SK-N-SH (cell line): ENCODE results near the gene MX2. TPM values are rescaled to one million over a fixed set of nuclear protein-coding genes. Genes with fewer than 3 reads are reported as not detected.

Experiments
- CTCF ChIA-PET: fragments of 300-600, 350-600 bp; formaldehyde crosslinking; extraction: SDS; loops from one replicate; lab custom pipeline; 2021; lab: Yijun Ruan, JAX
- POLR2A ChIA-PET: fragments of 350-600 bp; sonication (Branson Sonifier 250); formaldehyde crosslinking; extraction: SDS; loops from one replicate; lab custom pipeline; 2020; ENCODE audit warnings: antibody characterized with exemption, inconsistent platforms; lab: Yijun Ruan, JAX
- DNase-seq: peaks from one replicate; pipeline ENCODE4 v3.0.0; 2012
- H2AFZ ChIP-seq: fragments of 200-600 bp; sonication (generic); 2 replicates; pipeline ENCODE4 v1.8.1; 2016; ENCODE audit warnings: antibody characterized with exemption, mild to moderate bottlenecking, low read depth
- H3F3A ChIP-seq: fragments of 200-600 bp; sonication (generic); replicated peaks from 2 replicates; pipeline ENCODE3; 2016; ENCODE audit warnings: antibody characterized with exemption, mild to moderate bottlenecking; ENCODE audit not compliant: insufficient read depth
- H3K27ac ChIP-seq, 2 experiments: fragments of 200-500 bp in 1 of 2; fragments of 200-600 bp in 1 of 2; sonication (Bioruptor generic) in 1 of 2; sonication (generic), shearing (Covaris generic) in 1 of 2; 2 replicates each; pipeline versions ENCODE4 v1.5.1 to v1.6.1; 2014 to 2016; ENCODE audit warnings: low read depth in 2 of 2, inconsistent platforms in 1 of 2, low read length in 1 of 2, mild to moderate bottlenecking in 1 of 2, mixed read lengths in 1 of 2
- H3K27me3 ChIP-seq: fragments of 200-600 bp; sonication (generic), shearing (Covaris generic); 2 replicates; pipeline ENCODE4 v1.6.1; 2016; ENCODE audit warnings: mixed run types; ENCODE audit not compliant: insufficient read depth
- H3K36me3 ChIP-seq, 2 experiments: fragments of 200-500 bp in 1 of 2; fragments of 200-600 bp in 1 of 2; sonication (Bioruptor generic) in 1 of 2; sonication (generic) in 1 of 2; replicated peaks in 1 of 2; 2 replicates each; pipeline versions ENCODE3 to v1.5.1; 2014 to 2016; ENCODE audit warnings: low read length in 1 of 2, mild to moderate bottlenecking in 1 of 2; ENCODE audit not compliant: insufficient read depth in 2 of 2, control insufficient read depth in 1 of 2
- H3K4me1 ChIP-seq, 2 experiments: fragments of 200-500 bp in 1 of 2; fragments of 200-600 bp in 1 of 2; sonication (Bioruptor generic) in 1 of 2; sonication (generic), shearing (Covaris generic) in 1 of 2; 2 replicates each; pipeline versions ENCODE4 v1.5.1 to v1.6.1; 2014 to 2016; ENCODE audit warnings: low read depth in 1 of 2, low read length in 1 of 2, mixed run types in 1 of 2; ENCODE audit not compliant: insufficient read depth in 2 of 2, control insufficient read depth in 1 of 2
- H3K4me2 ChIP-seq: fragments of 200-600 bp; sonication (generic), shearing (Covaris generic); 2 replicates; pipeline ENCODE4 v1.6.1; 2017; ENCODE audit warnings: mixed run types
- H3K4me3 ChIP-seq, 2 experiments: fragments of 200-500 bp in 1 of 2; fragments of 200-600 bp in 1 of 2; sonication (Bioruptor generic) in 1 of 2; sonication (generic), shearing (Covaris generic) in 1 of 2; 2 replicates each; pipeline versions ENCODE4 v1.5.1 to v1.8.1; 2014 to 2016; ENCODE audit warnings: low read depth in 2 of 2, inconsistent platforms in 1 of 2, low read length in 1 of 2, mild to moderate bottlenecking in 1 of 2, mixed read lengths in 1 of 2, moderate library complexity in 1 of 2
- H3K79me2 ChIP-seq: fragments of 200-600 bp; sonication (generic); 2 replicates; pipeline ENCODE4 v1.8.1; 2017; ENCODE audit warnings: mild to moderate bottlenecking; ENCODE audit not compliant: insufficient read depth
- H3K9ac ChIP-seq: fragments of 200-600 bp; sonication (generic); 2 replicates; pipeline ENCODE4 v1.6.1; 2017; ENCODE audit warnings: mixed run types
- H3K9me2 ChIP-seq: fragments of 200-600 bp; sonication (generic); 2 replicates; pipeline ENCODE4 v1.6.1; 2017; ENCODE audit warnings: mixed run types
- H3K9me3 ChIP-seq: fragments of 200-600 bp; sonication (generic); 2 replicates; pipeline ENCODE4 v1.6.1; 2017; ENCODE audit warnings: mixed run types, mild to moderate bottlenecking, moderate library complexity
- H4K20me1 ChIP-seq: fragments of 200-600 bp; sonication (generic); 2 replicates; pipeline ENCODE4 v1.6.1; 2017; ENCODE audit warnings: mild to moderate bottlenecking, mixed run types; ENCODE audit not compliant: insufficient read depth
- EP300 ChIP-seq, 2 experiments: IDR thresholded peaks; 2 replicates each; pipeline versions ENCODE4 v1.4.0 to v1.6.1; 2012; ENCODE audit warnings: borderline replicate concordance in 1 of 2, low read depth in 1 of 2, low read length in 1 of 2
- GABPA ChIP-seq: IDR thresholded peaks from 2 replicates; pipeline ENCODE4 v1.4.0; 2012; ENCODE audit warnings: low read depth, mild to moderate bottlenecking
- GATA2 ChIP-seq: sonication (generic); formaldehyde crosslinking; IDR thresholded peaks from 2 replicates; pipeline ENCODE4 v1.5.0; 2020; ENCODE audit warnings: mild to moderate bottlenecking, missing genetic modification reagents
- IRF3 ChIP-seq: fragments of 150-350 bp; IDR thresholded peaks from 2 replicates; pipeline ENCODE4 v1.6.1; 2016; ENCODE audit warnings: mild to moderate bottlenecking, low read depth, low read length
- JUND ChIP-seq: IDR thresholded peaks from 2 replicates; pipeline ENCODE4 v1.4.0; 2012
- MXI1 ChIP-seq: IDR thresholded peaks from 2 replicates; pipeline ENCODE4 v1.6.1; 2012; ENCODE audit warnings: mild to moderate bottlenecking, low read depth, low read length, improper control_type of control experiment
- NFIC ChIP-seq: IDR thresholded peaks from 2 replicates; pipeline ENCODE4 v1.4.0; 2012; ENCODE audit warnings: borderline replicate concordance
- PBX3 ChIP-seq: IDR thresholded peaks from 2 replicates; pipeline ENCODE4; 2012
- RAD21 ChIP-seq: IDR thresholded peaks from 2 replicates; pipeline ENCODE4 v1.6.1; 2012; ENCODE audit warnings: mild to moderate bottlenecking, low read length
- REST ChIP-seq: IDR thresholded peaks from 2 replicates; pipeline ENCODE4 v1.6.1; 2012; ENCODE audit warnings: mild to moderate bottlenecking, low read depth, low read length, moderate library complexity
- RFX5 ChIP-seq: IDR thresholded peaks from 2 replicates; pipeline ENCODE4 v1.6.1; 2012; ENCODE audit warnings: mild to moderate bottlenecking, improper control_type of control experiment, low read length
- RXRA ChIP-seq: IDR thresholded peaks from 2 replicates; pipeline ENCODE4 v1.4.0; 2012; ENCODE audit warnings: low read depth, mild to moderate bottlenecking, borderline replicate concordance
- SMC3 ChIP-seq: IDR thresholded peaks from 2 replicates; pipeline ENCODE4 v1.6.1; 2012; ENCODE audit warnings: low read depth, low read length, improper control_type of control experiment
- TCF12 ChIP-seq: IDR thresholded peaks from 2 replicates; pipeline ENCODE4 v1.4.0; 2012
- USF1 ChIP-seq: IDR thresholded peaks from 2 replicates; pipeline ENCODE4 v1.4.0; 2012; ENCODE audit warnings: low read depth, borderline replicate concordance
- YY1 ChIP-seq: IDR thresholded peaks from 2 replicates; pipeline ENCODE4 v1.4.0; 2012; ENCODE audit warnings: low read depth, mild to moderate bottlenecking
- ZBTB33 ChIP-seq: IDR thresholded peaks from 2 replicates; pipeline ENCODE4 v1.4.0; 2012; ENCODE audit warnings: low read depth, borderline replicate concordance
- WGBS: methylation state at CpG from one replicate; pipeline ENCODE4 v1.1.6; 2017; ENCODE audit warnings: low lambda C conversion rate; 5-methylcytosine and 5-hydroxymethylcytosine counted together
- polyA plus RNA-seq, 3 experiments: library from polyadenylated mRNA; depleted of rRNA; stranded (reverse); fragments of >200 nt; gene quantifications; 2 replicates each; pipeline ENCODE4 v1.2.3, GENCODE V29; 2012

MX2 gene
- polyA plus RNA-seq, 1 of the 3 experiments (the other 2 are of a cell fraction), result 0.08 TPM

GRCh38 chr21:41406340-41406739 is 44.5 kb downstream of the MX2 start:
- no peak overlapping the region for H3K9ac ChIP-seq
- H3K27me3 ChIP-seq, result peaks cover 6% of the 10 kb centered on the region; the same call in 1 of the 2 replicates
- no peaks in the 10 kb centered on the region for H3K79me2 ChIP-seq
- H3K4me1 ChIP-seq, result no peaks in the 10 kb centered on the region
- no peak overlapping the region for H3K27ac ChIP-seq
- H3K4me3 ChIP-seq, result no peak overlapping the region
- CTCF ChIA-PET, result no interaction called here
- POLR2A ChIA-PET, result no interaction called here
- H3K9me3 ChIP-seq, result no peaks in the 10 kb centered on the region
- no peak for DNase-seq
- H3F3A ChIP-seq, result no peaks in the 10 kb centered on the region
- H3K9me2 ChIP-seq, result no peaks in the 10 kb centered on the region
- no peaks in the 10 kb centered on the region for H4K20me1 ChIP-seq
- no peak overlapping the region for H2AFZ ChIP-seq
- H3K4me2 ChIP-seq, result no peak overlapping the region
- 26% methylated on average over 6 of the region's 6 CpGs for WGBS
- H3K36me3 ChIP-seq, result no peaks in the 10 kb centered on the region
- TF ChIP-seq REST, result no peak
- no peak for TF ChIP-seq MXI1
- no peak for TF ChIP-seq RXRA
- TF ChIP-seq IRF3, result no peak
- TF ChIP-seq NFIC, result no peak
- no peak for TF ChIP-seq RFX5
- TF ChIP-seq GABPA, result no peak
- TF ChIP-seq PBX3, result no peak
- no peak for TF ChIP-seq SMC3
- TF ChIP-seq RAD21, result no peak
- no peak for TF ChIP-seq TCF12
- no peak for TF ChIP-seq GATA2 (CRISPR knock-in tag)
- TF ChIP-seq USF1, result no peak
- no peak for TF ChIP-seq EP300 (IDR thresholded peaks at IDR 0.05; ENCODE audit: borderline replicate concordance in 1 of 2, low read depth in 1 of 2, low read length in 1 of 2)
- no peak for TF ChIP-seq JUND
- TF ChIP-seq YY1, result no peak
- no peak for TF ChIP-seq ZBTB33
- TF ChIP-seq, all 33 proteins: peak for 0
